HT-29 (cell line): Measurements from ENCODE around the gene ADM. TPM values are rescaled to one million over a fixed set of nuclear protein-coding genes. Genes with fewer than 3 reads are reported as not detected.

Source experiments
- DNase-seq: peaks from one replicate; pipeline ENCODE4 v3.0.0-alpha.2; 2015; ENCODE audit warnings: low spot score
- total RNA-seq: library from RNA; depleted of rRNA; stranded (reverse); fragments of >200 nt; shearing (Covaris generic); gene quantifications from 2 replicates; pipeline ENCODE4 v1.2.3, GENCODE V29; 2014

The ADM gene
- total RNA-seq, 1 experiment from 2014 or later = 33.3 TPM

DNA sequence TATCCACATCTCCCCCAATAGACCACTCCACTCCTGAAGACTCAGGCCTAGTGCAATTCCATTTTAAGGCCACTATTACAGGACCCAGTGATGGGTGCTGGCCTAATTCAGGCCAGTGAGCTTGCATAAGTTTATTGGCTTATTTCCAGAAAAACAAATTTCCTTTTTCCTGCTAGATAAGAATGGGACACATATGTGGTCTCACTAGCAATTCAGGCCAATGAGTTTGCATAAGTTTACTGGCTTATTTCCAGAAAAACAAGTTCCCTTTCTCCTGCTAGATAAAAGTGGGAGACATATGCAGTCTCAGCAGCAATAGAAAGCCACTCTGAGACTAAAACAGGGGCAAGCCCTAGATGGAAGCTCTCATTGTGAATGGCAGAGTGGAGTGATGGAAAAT lies 22.4 kb downstream of the ADM start:
- DNase-seq = no peak

- peak; percentile 72 for DNase-seq
Measured at GRCh38 chr11:10328314-10329098, 23.6 kb downstream of the ADM start.

DNA sequence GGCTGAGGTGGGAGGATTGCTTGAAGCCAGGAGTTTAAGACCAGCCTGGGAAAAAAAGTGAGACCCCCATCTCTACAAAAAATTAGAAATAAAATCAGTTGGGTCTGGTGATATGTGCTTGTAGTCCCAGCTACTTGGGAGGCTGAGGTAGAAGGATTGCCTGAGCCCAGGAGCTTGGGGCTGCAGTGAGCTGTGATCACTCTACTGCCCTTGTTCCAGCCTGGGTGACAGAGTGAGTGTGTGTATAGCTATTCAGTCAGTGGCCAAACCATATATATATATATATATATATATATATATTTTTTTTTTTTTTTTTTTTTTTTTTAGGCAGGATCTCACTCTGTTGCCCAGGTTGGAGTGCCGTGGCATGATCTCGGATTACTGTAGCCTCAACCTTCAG lies 24.5 kb downstream of the ADM start:
- no peak for DNase-seq

- DNase-seq = no peak
Measured at GRCh38 chr11:10329935-10330334, 25.1 kb downstream of the ADM start.

DNA sequence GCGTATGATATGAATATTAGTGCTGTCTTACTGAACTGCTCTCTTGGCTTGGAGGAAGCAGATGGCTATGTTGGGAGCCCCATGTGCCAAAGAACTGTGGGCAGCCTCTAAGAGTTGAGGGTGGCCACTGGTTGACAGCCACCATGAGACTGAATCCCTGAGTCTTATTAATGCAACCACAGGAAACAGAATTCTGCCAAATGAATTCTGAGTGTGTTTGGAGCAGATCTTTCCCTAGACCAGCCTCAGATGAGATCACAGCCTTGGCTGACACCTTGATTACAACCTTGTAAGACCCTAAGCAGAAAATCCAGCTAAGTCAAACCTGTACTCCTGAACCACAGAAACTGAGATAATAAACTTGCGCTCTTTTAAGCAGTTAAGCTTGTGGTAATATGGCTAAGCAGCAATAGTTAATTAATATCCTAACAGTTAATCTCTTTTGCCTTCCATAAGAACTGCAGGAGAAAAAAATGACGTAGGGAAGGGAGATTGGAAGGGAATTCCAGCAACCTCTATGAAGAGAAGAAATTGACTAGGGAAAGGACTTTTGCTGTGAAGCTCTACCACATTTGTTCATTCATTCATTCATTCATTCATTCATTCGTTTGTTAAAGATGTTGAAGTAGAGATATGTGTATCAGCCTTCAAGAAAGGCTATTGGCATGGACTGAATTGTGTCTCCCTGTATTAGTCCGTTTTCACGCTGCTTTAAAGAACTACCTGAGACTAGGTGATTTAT lies 26.8 kb downstream of the ADM start:
- DNase-seq = no peak

DNA sequence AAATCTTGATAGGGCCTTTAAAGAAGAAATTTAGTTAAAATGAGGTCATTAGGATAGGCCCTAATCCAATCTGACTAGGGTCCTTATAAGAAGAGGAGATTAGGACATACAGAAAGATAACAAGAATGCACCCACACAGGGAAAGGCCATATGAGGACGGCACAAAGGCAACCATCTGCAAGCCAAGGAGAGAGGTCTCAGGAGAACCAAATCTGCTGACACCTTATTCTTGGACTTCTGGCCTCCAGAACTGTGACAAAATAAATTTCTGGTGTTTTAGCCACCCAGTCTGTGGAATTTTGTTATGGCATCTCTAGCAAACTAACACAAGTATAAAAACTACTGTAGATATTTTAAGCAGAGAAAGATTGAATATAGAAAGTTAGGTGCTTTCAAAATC lies 28.6 kb downstream of the ADM start:
- DNase-seq = no peak

GRCh38 chr11:10338287-10338686 lies 33.4 kb downstream of the ADM start:
- DNase-seq = no peak

DNA sequence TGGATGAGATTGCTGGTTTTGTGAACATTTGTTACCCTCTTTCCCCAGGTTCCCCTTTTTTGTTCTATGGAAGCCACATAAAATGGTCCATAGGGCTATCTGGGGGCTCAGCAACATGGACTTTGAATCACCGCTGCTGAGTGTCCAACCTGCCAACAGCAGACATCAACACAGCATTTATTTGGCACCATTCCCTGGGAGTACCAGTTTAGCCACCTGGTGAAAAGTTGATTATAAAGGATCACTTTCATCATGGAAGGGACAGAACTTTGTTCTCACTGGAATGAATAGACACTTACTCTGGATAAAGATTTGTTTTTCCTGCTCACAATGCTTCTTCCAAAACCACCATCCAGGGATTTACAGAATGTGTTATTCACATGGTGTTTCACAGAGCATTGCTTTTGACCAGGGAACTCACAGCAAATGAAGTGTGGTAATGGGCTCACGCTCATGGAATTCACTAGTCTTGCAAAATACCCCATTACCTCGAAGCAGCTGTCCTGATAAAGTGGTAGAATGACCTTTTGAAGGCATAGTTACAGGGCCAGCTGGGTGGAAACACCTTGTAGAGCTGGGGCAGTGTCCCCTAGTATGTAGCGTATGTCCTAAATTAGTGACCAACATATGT lies 43.9 kb downstream of the ADM start:
- peak; percentile 44 for DNase-seq

DNA sequence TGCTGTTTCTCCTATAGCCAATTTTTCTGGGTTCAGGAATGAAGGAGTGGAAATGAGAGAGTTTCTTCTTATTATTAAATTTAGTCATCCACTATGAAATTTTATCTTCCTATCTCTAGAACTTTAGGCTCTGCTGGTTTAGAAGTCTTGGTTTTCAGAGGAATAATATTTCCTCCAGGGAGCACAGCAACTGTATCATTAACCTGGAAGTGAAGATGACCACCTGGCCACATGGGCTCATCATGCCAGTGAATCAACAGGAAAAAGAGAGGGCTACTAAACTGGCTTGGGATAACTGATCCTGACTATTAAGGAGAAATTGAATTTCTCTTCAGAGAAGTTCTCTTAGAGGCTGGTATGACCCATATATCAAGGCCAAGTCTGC lies 44.4 kb downstream of the ADM start:
- DNase-seq = no peak

- DNase-seq = no peak
Measured at GRCh38 chr11:10349806-10350205, 44.9 kb downstream of the ADM start.

GRCh38 chr11:10350334-10350733 lies 45.5 kb downstream of the ADM start:
- no peak for DNase-seq

GRCh38 chr11:10351435-10351764 lies 46.5 kb downstream of the ADM start:
- no peak for DNase-seq

GRCh38 chr11:10351765-10352641 lies 47.1 kb downstream of the ADM start:
- DNase-seq = no peak

- no peak for DNase-seq
Measured at GRCh38 chr11:10352921-10353550, 48.2 kb downstream of the ADM start.

GRCh38 chr11:10354389-10354788 lies 49.5 kb downstream of the ADM start:
- no peak for DNase-seq

DNA sequence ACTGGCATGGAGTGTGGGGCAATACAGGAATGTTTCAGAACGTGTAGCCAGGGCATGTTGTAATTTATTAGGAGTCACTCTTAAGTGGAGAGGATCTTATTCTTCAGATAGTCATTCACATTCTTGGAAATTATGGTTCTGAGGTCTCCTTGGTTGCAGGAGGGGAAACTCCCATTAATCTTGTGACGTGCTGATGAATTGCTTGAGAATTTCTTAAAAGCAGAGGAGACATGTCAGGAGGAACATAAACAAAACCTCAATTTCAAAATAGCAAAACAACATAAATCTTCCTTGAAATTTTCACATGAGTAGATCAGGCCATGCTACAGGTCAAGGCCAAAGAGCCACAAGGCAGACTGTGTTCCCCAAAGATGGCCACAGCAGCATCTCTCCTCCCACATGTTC lies 50.4 kb downstream of the ADM start:
- no peak for DNase-seq

- DNase-seq = no peak
Measured at GRCh38 chr11:10356161-10356560, 51.3 kb downstream of the ADM start.
